Breast epithelium (tissue), 4 donors: ENCODE measurements around the gene RIN2. TPM values are rescaled to one million over a fixed set of nuclear protein-coding genes. Genes with fewer than 3 reads are reported as not detected.

Experiments used
- DNase-seq, 2 donors: peaks; one replicate each; pipeline ENCODE4 v3.0.0-alpha.2; 2019; ENCODE audit warnings: low spot score in 2 of 2
- H3K27ac ChIP-seq, 2 donors: fragments of 200-600 bp; sonication (generic) in 1 of 2; one replicate each; pipeline ENCODE4 v1.5.1; 2016 to 2019; ENCODE audit warnings: mild to moderate bottlenecking in 1 of 2
- H3K27me3 ChIP-seq, 2 donors: fragments of 200-600 bp; sonication (generic) in 1 of 2; one replicate each; pipeline versions ENCODE4 v1.5.1 to v1.6.0; 2017 to 2019; ENCODE audit warnings: control low read depth in 1 of 2, mild to moderate bottlenecking in 1 of 2
- H3K36me3 ChIP-seq: fragments of 200-600 bp; one replicate; pipeline ENCODE4 v1.5.1; 2019
- H3K4me1 ChIP-seq, 2 donors: fragments of 200-600 bp; sonication (generic); one replicate each; pipeline ENCODE4 v1.5.1; 2016 to 2019; ENCODE audit warnings: control low read depth in 1 of 2
- H3K4me3 ChIP-seq, 3 donors: fragments of 200-600 bp; sonication (generic); 1 replicate in 2 of 3; 2 replicates in 1 of 3; pipeline ENCODE4 v1.5.1; 2016 to 2019; ENCODE audit warnings: mild to moderate bottlenecking in 3 of 3, moderate library complexity in 2 of 3
- H3K9me3 ChIP-seq, 2 donors: fragments of 200-600 bp; sonication (generic) in 1 of 2; one replicate each; pipeline ENCODE4 v1.5.1; 2016 to 2019; ENCODE audit warnings: control low read depth in 1 of 2
- CTCF ChIP-seq, 3 donors: fragments of 450-650 bp; IDR thresholded peaks; one replicate each; pipeline ENCODE4 v1.5.1; 2016 to 2017; ENCODE audit warnings: antibody characterized with exemption in 3 of 3, mild to moderate bottlenecking in 3 of 3, moderate library complexity in 3 of 3
- POLR2A ChIP-seq: fragments of 450-650 bp; IDR thresholded peaks from one replicate; pipeline ENCODE4 v1.6.1; 2016; ENCODE audit warnings: antibody characterized with exemption, mild to moderate bottlenecking, moderate library complexity
- POLR2AphosphoS5 ChIP-seq, 3 donors: sonication (generic); formaldehyde crosslinking; IDR thresholded peaks; one replicate each; pipeline ENCODE4 v1.6.1; 2017; ENCODE audit warnings: antibody characterized with exemption in 3 of 3
- intact Hi-C: fragments of 100-400 bp; cut with DNase I; formaldehyde crosslinking; loops from one replicate; pipeline ENCODE4 v1.15.1; 2023; ENCODE audit warnings: low total_unique reads
- total RNA-seq, 3 donors: library from RNA; depleted of rRNA; stranded (reverse); fragments of >200 nt; gene quantifications; one replicate each; pipeline ENCODE4 v1.1.0, GENCODE V29; 2016

The RIN2 gene
- total RNA-seq, 3 donors from 2014 or later = 82.7 to 114 (median 104) TPM

GRCh38 chr20:19720991-19721390 lies 37.1 kb upstream of the RIN2 start:
- Histone ChIP-seq H3K27me3 (no peaks in the 10 kb centered on the region), H3K36me3 (no peaks in the 10 kb centered on the region), H3K9me3 (peaks cover 0 to 3% of the 10 kb centered on the region in 2 donors), H3K4me1 (no peaks in the 10 kb centered on the region), H3K4me3 (no peak overlapping the region), H3K27ac (no peak overlapping the region)
- no peak for DNase-seq
- intact Hi-C loops = no loop called here
- no peak for TF ChIP-seq CTCF (IDR thresholded peaks at IDR 0.05)
- no peak for TF ChIP-seq POLR2A
- TF ChIP-seq POLR2AphosphoS5 (IDR thresholded peaks at IDR 0.05) = no peak

DNA sequence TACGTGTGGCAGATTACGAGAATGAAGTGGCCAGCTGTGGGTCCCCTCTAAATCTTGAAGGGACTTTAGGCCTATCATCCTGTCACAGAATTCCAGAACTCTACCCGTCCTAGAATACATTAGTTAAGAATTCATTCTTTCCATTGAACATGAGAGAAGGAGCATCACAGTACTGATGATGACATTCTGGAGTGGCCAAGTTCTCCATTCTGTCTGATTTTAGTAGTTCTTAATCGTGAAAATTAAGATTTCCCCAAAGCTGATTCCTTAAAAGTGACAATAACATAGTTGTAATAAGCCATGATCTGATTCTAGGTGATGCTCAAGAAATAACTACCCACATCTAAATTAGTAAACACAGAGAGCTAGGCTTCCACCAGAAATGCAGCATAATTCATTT lies 35.0 kb upstream of the RIN2 start:
- Histone ChIP-seq H3K27me3 (no peaks in the 10 kb centered on the region), H3K4me1 (no peaks in the 10 kb centered on the region), H3K4me3 (no peak overlapping the region), H3K9me3 (no peaks in the 10 kb centered on the region), H3K27ac (no peak overlapping the region), H3K36me3 (no peaks in the 10 kb centered on the region)
- DNase-seq = no peak
- intact Hi-C loops = no loop called here
- no peak for TF ChIP-seq POLR2AphosphoS5 (IDR thresholded peaks at IDR 0.05)
- no peak for TF ChIP-seq CTCF (IDR thresholded peaks at IDR 0.05)
- TF ChIP-seq POLR2A = no peak

DNA sequence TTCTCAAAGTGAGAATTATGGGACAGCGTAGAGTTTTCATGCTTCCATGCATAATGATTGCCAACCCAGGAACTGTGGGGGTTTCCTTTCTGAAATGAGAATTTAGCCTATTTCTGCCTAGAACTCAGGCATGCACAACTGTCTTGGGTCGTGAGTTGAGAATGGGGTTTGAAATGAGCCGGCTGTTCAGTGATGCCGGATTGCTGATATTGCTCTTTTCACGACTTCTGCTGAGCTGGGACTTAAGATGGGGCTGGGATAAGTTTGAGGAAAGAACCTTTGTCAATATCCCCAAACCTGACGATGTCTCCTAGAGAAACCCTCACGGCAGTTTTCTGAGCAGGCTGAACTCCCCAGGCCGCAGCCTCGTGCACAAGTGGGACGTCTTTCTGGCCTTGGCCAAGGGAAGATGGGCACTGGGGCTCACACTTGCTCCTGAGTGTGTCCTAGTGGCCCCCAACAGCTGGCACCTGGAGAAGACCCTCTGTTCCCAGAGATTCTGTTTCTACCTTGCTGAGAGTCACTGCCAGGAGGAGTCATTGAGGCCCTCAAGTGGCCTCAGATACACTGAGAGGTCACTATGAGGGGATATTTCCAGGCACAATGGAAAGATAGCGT lies 34.1 kb upstream of the RIN2 start:
- Histone ChIP-seq H3K27me3 (no peaks in the 10 kb centered on the region), H3K4me1 (no peaks in the 10 kb centered on the region), H3K4me3 (no peak overlapping the region), H3K36me3 (no peaks in the 10 kb centered on the region), H3K27ac (no peak overlapping the region), H3K9me3 (no peaks in the 10 kb centered on the region)
- no peak for DNase-seq
- TF ChIP-seq POLR2A (no peak), CTCF (IDR thresholded peaks at IDR 0.05) (no peak), POLR2AphosphoS5 (IDR thresholded peaks at IDR 0.05) (no peak)
- intact Hi-C loops = no loop called here

- no peaks in the 10 kb centered on the region for H3K27me3 ChIP-seq
- intact Hi-C loops = no loop called here
- H3K4me1 ChIP-seq = no peaks in the 10 kb centered on the region
- no peaks in the 10 kb centered on the region for H3K36me3 ChIP-seq
- TF ChIP-seq POLR2AphosphoS5 (IDR thresholded peaks at IDR 0.05) (no peak), CTCF (IDR thresholded peaks at IDR 0.05) (no peak), POLR2A (no peak)
- no peak overlapping the region for H3K4me3 ChIP-seq
- no peak overlapping the region for H3K27ac ChIP-seq
- DNase-seq = no peak
- H3K9me3 ChIP-seq = no peaks in the 10 kb centered on the region
These were observed 32.7 kb upstream of the RIN2 start for GRCh38 chr20:19725373-19725772.

DNA sequence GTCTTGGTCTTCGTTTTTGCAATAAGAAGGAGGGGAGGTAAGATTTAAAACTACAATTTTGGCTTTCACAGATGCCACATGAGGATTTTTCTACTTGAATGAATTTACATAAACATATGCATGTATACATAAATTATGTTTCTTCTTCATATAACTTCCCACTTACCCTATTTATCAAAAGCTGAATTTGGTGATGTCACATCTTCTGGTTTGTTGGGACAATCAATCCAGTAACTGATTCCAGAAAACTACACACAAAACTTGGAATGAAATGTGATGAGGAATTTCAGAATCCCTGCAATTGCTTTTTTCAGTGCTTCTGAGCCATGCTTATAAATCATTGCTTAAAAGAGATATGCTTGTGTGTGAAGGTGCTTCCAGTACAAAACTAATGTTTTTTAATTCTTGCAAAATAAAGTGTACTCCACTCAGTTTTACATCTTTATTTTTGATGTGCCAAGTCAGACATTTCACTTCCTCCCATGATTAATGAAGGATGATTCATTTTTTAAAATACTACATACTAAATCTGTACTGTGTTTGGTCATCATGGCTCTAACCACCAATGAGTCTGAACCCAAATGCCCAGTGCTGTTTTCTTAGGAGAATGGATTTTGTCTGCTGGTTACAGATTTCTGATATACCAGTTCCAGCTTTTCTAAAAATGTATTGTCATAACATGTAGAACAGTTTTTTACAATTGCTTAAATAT lies 32.1 kb upstream of the RIN2 start:
- Histone ChIP-seq H3K27me3 (no peaks in the 10 kb centered on the region), H3K4me1 (no peaks in the 10 kb centered on the region), H3K9me3 (no peaks in the 10 kb centered on the region), H3K27ac (no peak overlapping the region), H3K4me3 (no peak overlapping the region), H3K36me3 (no peaks in the 10 kb centered on the region)
- intact Hi-C loops = no loop called here
- DNase-seq = no peak
- no peak for TF ChIP-seq POLR2AphosphoS5 (IDR thresholded peaks at IDR 0.05)
- no peak for TF ChIP-seq CTCF (IDR thresholded peaks at IDR 0.05)
- TF ChIP-seq POLR2A = no peak
